Caco-2 (cell line): ENCODE data around the gene PPM1L. TPM values are rescaled to one million over a fixed set of nuclear protein-coding genes. Genes with fewer than 3 reads are reported as not detected.

ENCODE experiments used
- BruUV-seq: library from RNA; stranded (reverse); fragments of 400-500 nt; replicated peaks from 2 replicates; lab custom pipeline; 2021; lab: Mats Ljungman, UMichigan
- CTCF ChIA-PET: fragments of 300-600 bp; sonication (Branson Sonifier 250); formaldehyde crosslinking; loops from one replicate; lab custom pipeline; 2022; ENCODE audit warnings: antibody characterized with exemption; lab: Charles Lee
- POLR2A ChIA-PET: fragments of 300-600 bp; sonication (Branson Sonifier 250); formaldehyde crosslinking; loops from one replicate; lab custom pipeline; 2022; ENCODE audit warnings: antibody characterized with exemption; lab: Charles Lee
- DNase-seq, 2 experiments: peaks; one replicate each; pipeline versions ENCODE4 v3.0.0 to v3.0.0-alpha.2; 2020 to 2022
- H3K27me3 ChIP-seq: replicated peaks from 2 replicates; pipeline ENCODE4 v1.6.0; 2011; ENCODE audit warnings: low read length; ENCODE audit not compliant: control insufficient read depth, insufficient read depth
- H3K36me3 ChIP-seq: 2 replicates; pipeline ENCODE4 v1.5.1; 2011; ENCODE audit warnings: low read length; ENCODE audit not compliant: control insufficient read depth, insufficient read depth
- H3K4me1 ChIP-seq: fragments of 250-450 bp; sonication (Bioruptor Pico); 2 replicates; pipeline ENCODE4 v1.5.1; 2020; ENCODE audit warnings: mild to moderate bottlenecking
- H3K4me3 ChIP-seq: 2 replicates; pipeline ENCODE4 v1.5.1; 2011; ENCODE audit warnings: low read depth, mild to moderate bottlenecking, control low read depth, low read length
- H3K9me3 ChIP-seq: fragments of 250-450 bp; sonication (Bioruptor Pico); 2 replicates; pipeline ENCODE4 v1.5.1; 2020; ENCODE audit warnings: mild to moderate bottlenecking, moderate library complexity
- H3K27ac Mint-ChIP-seq: one replicate; pipeline ENCODE4 v1.8.0; 2022; ENCODE audit warnings: mixed read lengths; ENCODE audit not compliant: unreplicated experiment
- H3K27me3 Mint-ChIP-seq: one replicate; pipeline ENCODE4 v1.8.0; 2022; ENCODE audit warnings: mixed read lengths; ENCODE audit not compliant: insufficient read depth, unreplicated experiment
- H3K36me3 Mint-ChIP-seq: one replicate; pipeline ENCODE4 v1.8.0; 2022; ENCODE audit warnings: mild to moderate bottlenecking, mixed read lengths; ENCODE audit not compliant: insufficient read depth, unreplicated experiment
- H3K4me1 Mint-ChIP-seq: one replicate; pipeline ENCODE4 v1.8.0; 2022; ENCODE audit warnings: low read depth, mixed read lengths; ENCODE audit not compliant: unreplicated experiment
- H3K4me3 Mint-ChIP-seq: one replicate; pipeline ENCODE4 v1.8.0; 2022; ENCODE audit warnings: mild to moderate bottlenecking, moderate library complexity, mixed read lengths; ENCODE audit not compliant: unreplicated experiment
- H3K9me3 Mint-ChIP-seq: one replicate; pipeline ENCODE4 v1.8.0; 2022; ENCODE audit warnings: mixed read lengths; ENCODE audit not compliant: unreplicated experiment
- CTCF ChIP-seq, 2 experiments: fragments of 200-600 bp in 1 of 2; IDR thresholded peaks; 1 replicate in 1 of 2; 2 replicates in 1 of 2; pipeline versions ENCODE4 v1.5.1 to v1.8.0; 2011 to 2022; ENCODE audit warnings: antibody characterized with exemption in 1 of 2, control low read depth in 1 of 2, inconsistent platforms in 1 of 2, low read depth in 1 of 2, low read length in 1 of 2, mild to moderate bottlenecking in 1 of 2, moderate library complexity in 1 of 2; ENCODE audit not compliant: insufficient read depth in 1 of 2, severe bottlenecking in 1 of 2, unreplicated experiment in 1 of 2
- intact Hi-C: fragments of 100-400 bp; cut with micrococcal nuclease; formaldehyde crosslinking; loops from one replicate; pipeline ENCODE4 v1.10.0; 2022; ENCODE audit not compliant: unreplicated experiment
- total RNA-seq: library from RNA; stranded (reverse); gene quantifications from 2 replicates; pipeline ENCODE4 v1.2.3, GENCODE V29; 2022

PPM1L gene
- total RNA-seq, 1 experiment from 2014 or later, result 2.0 TPM

GRCh38 chr3:160879859-160880258 is 123.8 kb downstream of the PPM1L start:
- H3K36me3 Mint-ChIP-seq, result no peaks in the 10 kb centered on the region
- no peak for TF ChIP-seq CTCF (IDR thresholded peaks at IDR 0.05; ENCODE audit: insufficient read depth in 1 of 2, low read depth in 1 of 2, low read length in 1 of 2, severe bottlenecking in 1 of 2, unreplicated experiment in 1 of 2)
- no peak overlapping the region for H3K4me3 Mint-ChIP-seq

GRCh38 chr3:160883373-160883772 is 127.3 kb downstream of the PPM1L start:
- Histone ChIP-seq H3K9me3 (no peaks in the 10 kb centered on the region), H3K27me3 (no peaks in the 10 kb centered on the region), H3K4me3 (no peak overlapping the region), H3K4me1 (no peaks in the 10 kb centered on the region), H3K36me3 (no peaks in the 10 kb centered on the region)
- DNase-seq, result no peak
- H3K4me3 Mint-ChIP-seq, result no peak overlapping the region
- ChIA-PET CTCF (no interaction called here), POLR2A (no interaction called here)
- H3K27ac Mint-ChIP-seq, result no peak overlapping the region
- BruUV-seq, result no TSS peak
- no peaks in the 10 kb centered on the region for H3K9me3 Mint-ChIP-seq
- H3K36me3 Mint-ChIP-seq, result no peaks in the 10 kb centered on the region
- intact Hi-C loops, result no loop called here
- no peaks in the 10 kb centered on the region for H3K27me3 Mint-ChIP-seq
- no peaks in the 10 kb centered on the region for H3K4me1 Mint-ChIP-seq
- TF ChIP-seq CTCF (IDR thresholded peaks at IDR 0.05; ENCODE audit: insufficient read depth in 1 of 2, low read depth in 1 of 2, low read length in 1 of 2, severe bottlenecking in 1 of 2, unreplicated experiment in 1 of 2), result no peak

More at GRCh38 chr3:160879859-160880258, 123.8 kb downstream of the PPM1L start:
- Histone ChIP-seq H3K27me3 (no peaks in the 10 kb centered on the region), H3K9me3 (no peaks in the 10 kb centered on the region), H3K36me3 (no peaks in the 10 kb centered on the region), H3K4me3 (no peak overlapping the region), H3K4me1 (no peaks in the 10 kb centered on the region)
- H3K27ac Mint-ChIP-seq, result no peak overlapping the region
- H3K4me1 Mint-ChIP-seq, result no peaks in the 10 kb centered on the region
- ChIA-PET POLR2A (no interaction called here), CTCF (no interaction called here)
- no peak for DNase-seq
- no TSS peak for BruUV-seq
- intact Hi-C loops, result no loop called here
- no peaks in the 10 kb centered on the region for H3K27me3 Mint-ChIP-seq
- no peaks in the 10 kb centered on the region for H3K9me3 Mint-ChIP-seq

- CTCF ChIA-PET, result no interaction called here
- Histone ChIP-seq H3K27me3 (no peaks in the 10 kb centered on the region), H3K36me3 (no peaks in the 10 kb centered on the region), H3K4me1 (no peaks in the 10 kb centered on the region), H3K4me3 (no peak overlapping the region), H3K9me3 (no peaks in the 10 kb centered on the region)
- POLR2A ChIA-PET, result no interaction called here
- no peaks in the 10 kb centered on the region for H3K36me3 Mint-ChIP-seq
- no peaks in the 10 kb centered on the region for H3K9me3 Mint-ChIP-seq
- no TSS peak for BruUV-seq
- no peak overlapping the region for H3K4me3 Mint-ChIP-seq
- no peak for TF ChIP-seq CTCF (IDR thresholded peaks at IDR 0.05; ENCODE audit: insufficient read depth in 1 of 2, low read depth in 1 of 2, low read length in 1 of 2, severe bottlenecking in 1 of 2, unreplicated experiment in 1 of 2)
- H3K27me3 Mint-ChIP-seq, result peaks cover 4% of the 10 kb centered on the region
- intact Hi-C loops, result no loop called here
- H3K4me1 Mint-ChIP-seq, result no peaks in the 10 kb centered on the region
- no peak overlapping the region for H3K27ac Mint-ChIP-seq
- peak; percentile 21 to 44 for DNase-seq
Observed at GRCh38 chr3:160885791-160886286, 129.8 kb downstream of the PPM1L start.
